ENCODE results near the gene USP40.

The USP40 gene

GRCh38 chr2:233476651-233477547, 89.7 kb downstream of the USP40 start:
- no peak overlapping the region for H3K4me3 ChIP-seq (ENCODE audit: low read depth, low read length)
- no peak for DNase-seq (ENCODE audit: low read depth)
- TF ChIP-seq CTCF (IDR thresholded peaks at IDR 0.05; ENCODE audit: control insufficient read depth, extremely low read depth, insufficient read depth), result no peak

- no peak overlapping the region for H3K4me3 ChIP-seq (ENCODE audit: low read depth, low read length)
- no peak for DNase-seq (ENCODE audit: low read depth)
- TF ChIP-seq CTCF (IDR thresholded peaks at IDR 0.05; ENCODE audit: control insufficient read depth, extremely low read depth, insufficient read depth), result no peak
Observed at GRCh38 chr2:233476063-233476410, 90.5 kb downstream of the USP40 start.

GRCh38 chr2:233474308-233475160, 92.0 kb downstream of the USP40 start:
- no peak overlapping the region for H3K4me3 ChIP-seq (ENCODE audit: low read depth, low read length)
- TF ChIP-seq CTCF (IDR thresholded peaks at IDR 0.05; ENCODE audit: control insufficient read depth, extremely low read depth, insufficient read depth), result no peak
- DNase-seq (ENCODE audit: low read depth), result no peak

GRCh38 chr2:233473878-233474277, 92.7 kb downstream of the USP40 start:
- no peak overlapping the region for H3K4me3 ChIP-seq (ENCODE audit: low read depth, low read length)
- DNase-seq (ENCODE audit: low read depth), result no peak
- TF ChIP-seq CTCF (IDR thresholded peaks at IDR 0.05; ENCODE audit: control insufficient read depth, extremely low read depth, insufficient read depth), result no peak

- H3K4me3 ChIP-seq (ENCODE audit: low read depth, low read length), result no peak overlapping the region
- DNase-seq (ENCODE audit: low read depth), result no peak
- TF ChIP-seq CTCF (IDR thresholded peaks at IDR 0.05; ENCODE audit: control insufficient read depth, extremely low read depth, insufficient read depth), result no peak
Observed at GRCh38 chr2:233473386-233473791, 93.2 kb downstream of the USP40 start.

GRCh38 chr2:233471291-233472035, 95.1 kb downstream of the USP40 start:
- no peak overlapping the region for H3K4me3 ChIP-seq (ENCODE audit: low read depth, low read length)
- DNase-seq (ENCODE audit: low read depth), result no peak
- no peak for TF ChIP-seq CTCF (IDR thresholded peaks at IDR 0.05; ENCODE audit: control insufficient read depth, extremely low read depth, insufficient read depth)

Data from LNCaP clone FGC (cell line).